Activated CD4-positive, alpha-beta T cell treated with anti-CD3 and anti-CD28 coated beads, Interleukin-10, Interleukin-2, amounts not matched to agents 100 ng/mL and 50 ng/mL, durations not matched to agents 16 hours and 8 hours (primary cell): ENCODE measurements around the gene MIR17HG.
A peak's percentile ranks its signal among the peaks of the same experiment; 100 is the strongest.

Experiments used
- DNase-seq: peaks from one replicate; pipeline ENCODE4 v3.0.0-alpha.2; 2020

MIR17HG gene

DNA sequence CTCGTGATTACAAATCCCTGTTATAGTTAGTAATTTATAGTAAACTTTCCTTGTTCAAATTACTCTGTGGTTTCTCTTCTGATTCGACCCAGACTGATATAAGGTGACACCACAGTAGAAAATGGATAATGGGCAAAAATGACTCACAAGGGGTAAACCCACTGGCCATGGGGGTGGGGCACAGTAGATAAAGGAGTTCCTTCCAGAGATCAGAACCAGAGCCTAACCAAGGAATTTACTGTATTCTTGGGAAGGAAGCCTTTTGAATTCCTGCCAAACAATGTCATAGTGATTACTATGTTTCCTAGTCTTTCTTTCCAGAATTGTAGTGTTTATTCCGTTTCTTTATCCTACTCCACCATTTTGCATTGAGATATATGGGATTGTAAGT, 21.9 kb downstream of the MIR17HG start:
- DNase-seq = no peak

DNA sequence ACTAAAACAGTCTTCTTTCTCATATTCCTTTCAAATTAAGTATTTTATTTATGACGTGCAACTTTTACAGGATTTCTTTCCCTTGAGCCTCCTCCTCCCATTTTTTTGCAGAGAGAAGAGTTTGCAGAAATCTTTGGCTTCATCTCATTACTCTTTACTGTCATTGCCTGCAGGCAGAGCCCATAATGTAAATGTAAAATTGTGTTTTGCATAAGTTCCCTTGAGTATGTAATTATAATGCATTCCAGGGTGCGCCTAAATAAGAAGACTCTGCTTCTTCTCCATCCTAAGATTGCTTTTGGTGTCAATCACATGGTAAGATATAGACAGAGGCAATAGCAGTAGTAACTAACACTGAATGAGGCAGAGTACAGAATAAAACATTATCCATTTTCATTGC, 23.0 kb downstream of the MIR17HG start:
- DNase-seq = no peak

DNA sequence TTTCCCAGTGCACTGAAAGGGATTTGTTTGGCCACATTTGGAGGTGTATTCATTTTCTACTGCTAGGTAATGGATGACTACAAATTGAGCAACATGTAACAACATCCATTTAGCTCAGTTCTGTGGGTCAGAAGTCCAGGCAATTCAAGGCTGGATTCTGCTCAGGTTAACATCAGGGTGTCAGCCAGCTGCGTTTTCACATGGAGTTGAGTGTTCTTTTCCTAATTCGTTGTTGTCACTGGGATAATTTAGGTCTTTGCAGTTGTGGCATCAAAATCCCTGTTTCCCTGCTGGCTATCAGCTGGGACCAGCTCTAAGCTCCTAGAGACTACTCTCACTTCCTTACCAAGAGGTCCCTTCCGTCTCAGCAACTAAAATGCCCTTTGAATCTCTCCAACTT, 25.4 kb downstream of the MIR17HG start:
- no peak for DNase-seq

DNA sequence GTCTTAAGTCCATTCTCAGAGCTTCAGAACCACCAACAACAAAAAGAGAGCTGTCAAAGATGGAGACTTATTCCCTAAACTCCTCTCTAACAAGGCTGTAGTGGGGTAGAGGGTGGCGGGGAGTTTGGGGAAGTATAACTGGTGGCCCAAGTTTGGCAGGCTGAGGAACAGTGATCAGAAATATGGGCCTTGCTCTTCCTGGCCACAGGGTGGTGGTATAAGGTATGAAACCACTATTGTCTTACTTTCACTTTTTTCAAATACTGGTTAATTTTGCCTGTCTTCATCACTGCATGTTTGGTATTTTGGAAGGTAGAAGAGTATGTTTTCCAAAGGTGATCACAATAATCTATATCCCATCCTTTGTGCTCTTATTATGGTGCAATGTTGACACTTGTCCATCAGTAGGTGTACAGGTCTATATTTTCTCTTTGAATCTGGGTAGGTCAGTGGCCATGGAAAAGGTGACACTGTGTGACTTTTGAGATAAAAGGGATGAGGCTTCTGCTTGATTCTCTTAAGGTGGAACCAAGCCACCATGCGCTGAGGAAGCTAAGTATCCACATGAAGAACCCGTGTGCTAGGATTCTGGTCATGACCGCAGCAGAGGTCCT, 27.7 kb downstream of the MIR17HG start:
- no peak for DNase-seq

DNA sequence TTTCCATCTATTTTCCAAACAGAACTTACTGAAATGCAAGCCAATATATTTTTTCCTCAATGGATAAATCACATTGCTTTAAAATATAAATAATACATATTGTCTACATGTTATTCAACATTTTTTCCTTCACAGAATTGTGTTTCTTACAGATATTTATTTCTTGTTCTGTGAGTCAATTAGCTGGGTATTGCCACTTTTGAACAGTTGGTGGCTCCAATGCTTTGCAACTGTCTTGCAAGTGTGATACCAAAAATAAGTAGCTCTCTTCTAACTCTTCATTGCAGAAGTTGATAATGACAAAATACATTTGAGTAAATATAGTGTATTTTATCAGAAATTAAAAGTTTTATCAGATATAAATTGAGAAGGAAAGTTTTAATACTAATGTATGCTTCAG, 33.9 kb downstream of the MIR17HG start:
- no peak for DNase-seq

DNA sequence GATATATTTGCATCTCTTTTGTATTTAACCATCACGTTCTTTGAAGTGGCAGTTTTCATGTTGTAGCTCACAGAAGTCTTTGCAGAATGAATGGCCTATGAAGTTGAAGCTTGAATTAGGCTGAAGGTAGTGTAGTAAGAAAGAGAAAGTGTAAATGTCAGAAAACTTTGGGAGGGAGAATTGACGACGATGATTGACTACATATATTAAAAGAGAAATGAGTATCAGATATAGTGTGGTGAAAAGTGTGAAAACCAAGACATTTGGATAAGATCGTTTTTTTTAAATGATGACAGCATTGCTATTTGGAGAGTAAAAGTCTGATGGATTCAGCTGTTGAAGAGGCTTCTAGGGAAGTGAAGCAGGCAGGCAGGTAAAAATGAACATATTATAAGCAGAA, 36.3 kb downstream of the MIR17HG start:
- no peak for DNase-seq

DNA sequence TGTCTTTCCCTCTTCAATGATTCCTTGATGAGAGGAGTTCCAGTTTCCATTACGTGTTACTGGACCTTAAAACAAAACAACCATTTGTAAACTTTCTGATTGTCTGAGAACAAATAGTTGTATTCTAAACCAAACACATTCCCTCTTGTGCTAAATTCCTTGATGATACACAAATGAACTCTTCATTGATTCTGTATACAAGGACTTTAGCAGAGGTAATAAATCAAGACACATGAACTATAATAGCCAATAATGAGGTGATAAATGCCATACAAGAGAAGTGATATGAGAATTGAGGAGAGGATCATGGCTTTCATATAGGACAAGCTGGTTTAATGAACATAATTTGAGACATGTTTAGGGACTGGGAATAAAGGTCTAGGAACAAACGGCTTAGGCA, 37.4 kb downstream of the MIR17HG start:
- no peak for DNase-seq

DNA sequence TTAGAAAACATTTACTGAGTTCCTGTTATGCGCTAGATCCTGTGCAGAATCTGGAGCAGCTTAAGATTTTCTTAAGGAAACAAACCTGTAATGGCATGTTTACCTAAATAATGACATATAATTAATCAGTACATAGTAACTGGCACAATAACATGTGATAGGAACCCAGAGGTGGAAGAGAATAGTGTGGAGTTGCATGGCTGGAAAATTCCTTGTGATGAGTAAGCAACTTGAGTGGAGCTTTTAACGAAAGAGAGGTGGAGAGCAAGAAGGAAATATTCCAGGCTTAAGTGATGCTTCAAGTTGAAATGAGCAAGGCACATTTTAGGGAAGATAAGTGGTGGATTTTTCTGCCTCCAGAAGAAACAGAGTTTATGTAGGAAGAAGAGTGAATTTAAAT, 41.7 kb downstream of the MIR17HG start:
- DNase-seq = no peak

DNA sequence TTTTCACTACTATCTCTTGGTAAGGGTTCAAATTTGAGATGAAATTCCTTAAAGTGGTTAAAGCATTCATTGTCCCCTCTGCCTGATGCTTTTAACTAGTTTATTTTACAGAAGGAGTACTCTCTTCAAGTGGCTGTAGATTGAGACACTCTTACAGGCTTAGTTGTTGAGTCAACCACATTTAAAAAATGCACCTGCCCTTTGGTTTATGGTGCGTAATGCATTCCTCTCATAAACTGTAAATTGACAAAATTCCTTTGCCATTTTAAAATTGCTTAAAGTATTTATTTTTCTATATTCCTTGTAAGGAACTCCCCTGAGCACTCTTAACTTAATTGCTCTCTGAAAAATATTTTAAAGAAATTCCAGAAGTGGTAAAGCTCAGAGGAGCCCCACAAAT, 50.1 kb downstream of the MIR17HG start:
- DNase-seq = no peak

DNA sequence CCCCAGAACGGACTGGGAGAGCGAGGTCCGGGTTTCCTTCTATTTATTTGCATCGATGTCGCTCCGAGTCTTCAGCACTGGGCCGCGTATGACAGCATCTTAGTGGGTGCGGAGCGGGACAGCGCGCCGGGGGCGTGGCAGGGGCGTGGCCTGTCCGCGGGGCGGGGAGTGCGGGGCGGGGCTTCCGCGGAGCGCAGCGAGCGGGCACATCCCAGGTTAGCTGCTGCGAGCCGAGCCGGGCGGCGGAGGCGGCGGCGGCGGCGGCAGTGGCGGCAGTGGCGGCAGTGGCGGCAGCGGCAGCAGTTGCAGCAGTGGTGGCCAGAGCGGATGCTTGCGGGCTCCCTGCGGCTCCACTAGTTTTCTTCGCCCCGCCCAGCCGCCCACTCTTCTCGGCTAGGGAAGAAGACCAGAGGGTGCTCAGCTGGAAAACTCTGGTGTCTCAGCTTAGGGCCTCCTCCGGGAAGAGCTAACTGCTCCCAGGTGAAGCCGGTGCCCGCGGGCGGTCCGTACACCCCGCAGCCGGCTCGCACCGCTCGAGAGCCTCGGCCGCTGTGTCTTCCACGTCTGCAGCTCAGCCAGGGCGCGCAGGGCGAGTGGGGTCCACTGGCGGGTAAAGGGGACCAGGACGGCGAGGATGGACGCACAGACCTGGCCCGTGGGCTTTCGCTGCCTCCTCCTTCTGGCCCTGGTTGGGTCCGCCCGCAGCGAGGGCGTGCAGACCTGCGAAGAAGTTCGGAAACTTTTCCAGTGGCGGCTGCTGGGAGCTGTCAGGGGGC, 51.1 kb downstream of the MIR17HG start, which contains the start of gene GPC5:
Gene GPC5 (plus strand): TSS at position 209 of the 776 bp plus-strand sequence.
- peak; percentile 89 for DNase-seq

DNA sequence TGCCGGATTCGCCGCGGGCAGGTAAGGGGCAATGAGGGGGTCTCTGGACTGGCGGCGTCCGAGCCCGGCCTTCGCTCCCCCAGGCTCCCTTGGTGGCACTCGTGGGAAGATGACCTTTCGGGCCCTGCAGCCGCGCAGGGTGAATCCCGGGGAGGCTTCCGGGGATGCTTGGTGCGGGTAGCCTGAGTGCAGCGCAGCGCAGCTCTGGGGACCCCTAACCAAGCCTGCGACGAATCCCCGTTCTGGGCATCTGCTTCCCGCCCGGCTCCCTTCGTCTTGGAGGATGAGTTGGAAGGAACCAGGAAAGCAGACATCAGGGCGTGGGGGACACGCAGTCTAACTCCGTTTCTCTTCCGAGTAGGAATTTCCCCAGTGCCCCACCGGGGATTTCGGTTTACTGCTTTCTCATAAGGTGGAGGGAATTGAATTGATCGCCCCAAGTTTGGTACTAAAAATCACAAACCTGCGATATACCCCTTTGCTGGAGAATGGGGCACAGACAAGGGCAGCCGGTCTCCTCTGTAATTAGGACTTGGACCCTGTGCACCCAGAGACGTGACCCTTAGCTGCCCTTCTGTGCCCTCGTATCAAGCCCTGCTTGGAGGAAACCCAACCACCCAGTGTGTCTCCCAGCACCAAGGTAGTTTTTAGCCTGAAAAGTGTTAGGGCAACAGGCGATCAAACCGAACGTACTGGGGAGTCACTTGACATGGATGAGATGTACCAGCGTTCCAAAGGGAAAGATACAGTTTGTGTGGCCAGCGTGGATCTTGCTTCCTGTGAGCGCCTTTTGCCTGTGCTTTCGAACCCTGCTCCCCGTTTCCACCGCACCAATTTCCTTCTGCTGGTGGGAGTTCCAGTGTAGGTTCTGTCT, 51.9 kb downstream of the MIR17HG start:
- no peak for DNase-seq

DNA sequence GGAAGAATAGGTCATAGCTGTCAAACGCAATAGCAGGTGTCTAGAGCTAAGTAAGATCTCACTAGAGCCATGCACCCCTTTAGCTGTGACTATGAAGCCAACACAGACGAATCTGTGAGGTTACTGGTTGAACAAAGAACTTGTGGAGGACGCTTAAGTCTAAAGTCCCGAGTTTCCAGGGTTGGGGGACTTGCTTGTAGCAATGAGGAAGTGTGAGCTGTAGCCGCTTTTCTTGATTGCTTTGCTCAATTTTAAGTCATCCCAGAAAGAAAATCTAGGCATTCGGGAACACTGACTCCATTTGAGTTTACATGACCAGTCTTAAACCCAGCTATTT, 52.5 kb downstream of the MIR17HG start:
- DNase-seq = no peak

DNA sequence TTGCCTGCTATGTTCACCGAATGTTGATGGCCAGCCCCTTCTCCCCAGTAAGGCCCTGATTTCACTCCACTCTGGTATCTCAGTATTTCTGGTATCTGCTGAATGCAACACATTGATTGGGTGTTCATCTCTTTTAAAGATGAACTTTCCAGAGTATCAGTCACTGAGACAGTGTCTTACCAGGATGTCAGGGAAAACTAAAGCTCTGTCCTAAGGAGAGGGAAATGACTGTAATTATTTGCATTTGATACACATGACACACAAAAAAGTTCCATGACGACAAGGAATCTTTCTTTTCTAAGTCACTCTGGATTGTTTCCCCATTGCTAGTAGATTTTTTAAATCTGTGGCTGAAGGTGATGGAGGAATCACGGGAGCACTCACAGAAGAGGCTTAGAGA, 53.2 kb downstream of the MIR17HG start:
- DNase-seq = no peak

DNA sequence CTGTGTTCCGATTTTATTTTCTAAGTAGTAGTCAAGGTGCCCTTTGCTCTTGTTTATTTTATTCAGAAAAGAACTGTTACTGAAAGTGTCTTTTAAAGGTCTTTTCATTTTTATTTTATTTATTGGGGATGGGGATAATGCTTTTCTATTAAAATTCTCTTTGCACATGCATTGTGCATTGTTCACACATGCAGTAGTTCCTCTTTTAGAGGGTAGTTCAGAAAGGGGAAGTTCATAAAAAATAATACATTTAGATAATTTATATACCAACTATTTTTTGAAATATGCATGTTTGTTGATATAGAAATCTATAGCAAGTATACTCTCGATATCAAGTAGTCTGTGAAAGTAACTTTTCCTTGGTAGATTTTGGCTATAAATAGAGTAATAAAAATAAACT, 54.4 kb downstream of the MIR17HG start:
- no peak for DNase-seq
